GM18951 (cell line): ENCODE results near the gene FAM98C.
"Not testable (repeated sequence)": the region's sequence is repeated elsewhere in the genome, so short reads cannot be mapped to it uniquely, and the experiment has no call there.

Source experiments
- POLR2A ChIP-seq: IDR thresholded peaks from 4 replicates; pipeline ENCODE4 v1.6.1; 2011; ENCODE audit warnings: mild to moderate bottlenecking; ENCODE audit not compliant: insufficient read length, insufficient read depth; ENCODE audit errors: extremely low read depth
- in situ Hi-C: fragments of 300-500 bp; cut with MboI; formaldehyde crosslinking; loops from one replicate; pipeline ENCODE4 v1.12.0; 2022; ENCODE audit warnings: low sequenced_read_pairs, mixed read lengths, inconsistent platforms; ENCODE audit not compliant: unreplicated experiment

FAM98C gene

GRCh38 chr19:38394488-38394887 lies 8.4 kb upstream of the FAM98C start:
- TF ChIP-seq POLR2A, result no peak
- in situ Hi-C loops, result no loop called here

GRCh38 chr19:38395381-38396114 lies 7.3 kb upstream of the FAM98C start:
- in situ Hi-C loops, result no loop called here
- TF ChIP-seq POLR2A, result peak; percentile 15

GRCh38 chr19:38399081-38399480 lies 3.8 kb upstream of the FAM98C start:
- TF ChIP-seq POLR2A, result no peak
- in situ Hi-C loops, result no loop called here

GRCh38 chr19:38399537-38399936 lies 3.4 kb upstream of the FAM98C start:
- TF ChIP-seq POLR2A, result no peak

GRCh38 chr19:38400361-38400760 lies 2.5 kb upstream of the FAM98C start:
- in situ Hi-C loops, result no loop called here
- TF ChIP-seq POLR2A, result no peak

More at GRCh38 chr19:38399537-38399936, 3.4 kb upstream of the FAM98C start:
- in situ Hi-C loops, result no loop called here

GRCh38 chr19:38401148-38401547 lies 1.7 kb upstream of the FAM98C start:
- in situ Hi-C loops, result no loop called here
- no peak for TF ChIP-seq POLR2A

- TF ChIP-seq POLR2A, result peak; percentile 3
- in situ Hi-C loops, result no loop called here
Measured at GRCh38 chr19:38402623-38402966, 298 bp upstream of the FAM98C start.

GRCh38 chr19:38404858-38405257 lies 2.0 kb downstream of the FAM98C start:
- in situ Hi-C loops, result no loop called here
- no peak for TF ChIP-seq POLR2A

GRCh38 chr19:38405276-38405675 lies 2.4 kb downstream of the FAM98C start:
- in situ Hi-C loops, result no loop called here
- TF ChIP-seq POLR2A, result no peak

GRCh38 chr19:38409631-38410133 lies 6.8 kb downstream of the FAM98C start:
- no peak for TF ChIP-seq POLR2A
- in situ Hi-C loops, result no loop called here

- in situ Hi-C loops, result not testable (repeated sequence)
Measured at GRCh38 chr19:38410407-38410806, 7.5 kb downstream of the FAM98C start.

GRCh38 chr19:38411041-38411712 lies 8.3 kb downstream of the FAM98C start:
- in situ Hi-C loops, result no loop called here

GRCh38 chr19:38411898-38412297 lies 9.0 kb downstream of the FAM98C start:
- in situ Hi-C loops, result not testable (repeated sequence)

More at GRCh38 chr19:38411041-38411712, 8.3 kb downstream of the FAM98C start:
- no peak for TF ChIP-seq POLR2A

GRCh38 chr19:38412491-38412890 lies 9.6 kb downstream of the FAM98C start:
- in situ Hi-C loops, result no loop called here
- no peak for TF ChIP-seq POLR2A
